HepG2 (cell line): Measurements from ENCODE around the gene DCLK1.

Source experiments
- DR1 ChIP-seq: sonication (generic); formaldehyde crosslinking; IDR thresholded peaks from 2 replicates; pipeline ENCODE4 v1.8.0; 2021; ENCODE audit warnings: mild to moderate bottlenecking, missing genetic modification reagents, inconsistent platforms
- U2AF1 ChIP-seq: fragments of 200-400 bp; formaldehyde crosslinking; optimal IDR thresholded peaks from 2 replicates; pipeline ENCODE3; 2017; ENCODE audit warnings: mild to moderate bottlenecking, low read depth, low read length
- ZNF235 ChIP-seq: sonication (generic); formaldehyde crosslinking; IDR thresholded peaks from 2 replicates; pipeline ENCODE4 v1.8.1; 2023; ENCODE audit warnings: mild to moderate bottlenecking, missing genetic modification reagents, borderline replicate concordance
- ZNF292 ChIP-seq: sonication (generic); formaldehyde crosslinking; IDR thresholded peaks from 2 replicates; pipeline ENCODE4 v1.8.1; 2022; ENCODE audit warnings: mild to moderate bottlenecking, low read depth, missing genetic modification reagents, borderline replicate concordance
- TF ChIP-seq, protein P1 (sequence below): sonication (generic); formaldehyde crosslinking; IDR thresholded peaks from 2 replicates; pipeline ENCODE4 v1.5.0; 2020; ENCODE audit warnings: mild to moderate bottlenecking, missing genetic modification reagents, moderate library complexity

DNA sequence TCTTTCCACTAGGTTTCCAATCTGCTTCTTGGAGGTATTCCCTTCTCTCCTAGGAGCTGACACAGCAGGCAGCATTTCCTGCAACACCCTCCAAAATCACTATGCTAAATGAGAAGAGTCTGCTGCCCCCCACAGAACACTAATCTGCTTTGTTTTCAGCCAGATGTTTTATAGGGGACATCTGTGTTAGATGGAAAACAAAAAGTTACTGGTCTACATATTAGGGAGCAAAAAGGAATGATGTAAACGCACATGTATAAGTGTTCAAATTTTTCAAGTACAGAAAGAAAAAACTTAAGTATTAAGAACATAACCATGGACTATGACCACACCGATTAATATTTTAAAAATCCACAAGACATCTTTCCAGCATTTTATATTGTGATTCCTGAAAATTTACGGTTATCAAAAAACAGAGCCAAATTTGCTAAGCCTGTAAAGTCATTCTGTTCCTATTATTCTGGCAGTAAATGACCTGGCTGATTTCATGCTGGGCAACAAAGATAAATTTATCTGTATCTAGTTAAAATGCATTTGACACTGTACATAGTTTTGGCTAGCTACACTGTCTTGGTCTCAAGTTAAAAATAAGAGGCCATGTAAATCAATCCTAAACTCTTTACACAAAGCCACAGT is 63.3 kb downstream of the DCLK1 start:
- TF ChIP-seq DR1 = no peak
- TF ChIP-seq ZNF235 (CRISPR knock-in tag) = no peak
- TF ChIP-seq, protein P1, sequence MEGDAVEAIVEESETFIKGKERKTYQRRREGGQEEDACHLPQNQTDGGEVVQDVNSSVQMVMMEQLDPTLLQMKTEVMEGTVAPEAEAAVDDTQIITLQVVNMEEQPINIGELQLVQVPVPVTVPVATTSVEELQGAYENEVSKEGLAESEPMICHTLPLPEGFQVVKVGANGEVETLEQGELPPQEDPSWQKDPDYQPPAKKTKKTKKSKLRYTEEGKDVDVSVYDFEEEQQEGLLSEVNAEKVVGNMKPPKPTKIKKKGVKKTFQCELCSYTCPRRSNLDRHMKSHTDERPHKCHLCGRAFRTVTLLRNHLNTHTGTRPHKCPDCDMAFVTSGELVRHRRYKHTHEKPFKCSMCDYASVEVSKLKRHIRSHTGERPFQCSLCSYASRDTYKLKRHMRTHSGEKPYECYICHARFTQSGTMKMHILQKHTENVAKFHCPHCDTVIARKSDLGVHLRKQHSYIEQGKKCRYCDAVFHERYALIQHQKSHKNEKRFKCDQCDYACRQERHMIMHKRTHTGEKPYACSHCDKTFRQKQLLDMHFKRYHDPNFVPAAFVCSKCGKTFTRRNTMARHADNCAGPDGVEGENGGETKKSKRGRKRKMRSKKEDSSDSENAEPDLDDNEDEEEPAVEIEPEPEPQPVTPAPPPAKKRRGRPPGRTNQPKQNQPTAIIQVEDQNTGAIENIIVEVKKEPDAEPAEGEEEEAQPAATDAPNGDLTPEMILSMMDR (CRISPR knock-in tag) = no peak
- TF ChIP-seq ZNF292 = no peak
- TF ChIP-seq U2AF1 = no peak
